BJ (cell line): ENCODE measurements around the gene DTX4. TPM values are rescaled to one million over a fixed set of nuclear protein-coding genes. Genes with fewer than 3 reads are reported as not detected.

ENCODE experiments used
- CTCF ChIA-PET: fragments of 350-600 bp; formaldehyde crosslinking; extraction: SDS; loops from one replicate; lab custom pipeline; 2021; ENCODE audit warnings: antibody characterized with exemption, inconsistent platforms; lab: Yijun Ruan, JAX
- POLR2A ChIA-PET: fragments of 300-600 bp; sonication (Branson Sonifier 250); formaldehyde crosslinking; extraction: SDS; loops from one replicate; lab custom pipeline; 2021; ENCODE audit warnings: antibody characterized with exemption; lab: Charles Lee
- DNase-seq: peaks from one replicate; pipeline ENCODE4 v3.0.0-alpha.2; 2011; ENCODE audit warnings: low read depth
- H3K27me3 ChIP-seq: 2 replicates; pipeline ENCODE4 v1.6.0; 2011; ENCODE audit warnings: low read length; ENCODE audit not compliant: control insufficient read depth, insufficient read depth
- H3K36me3 ChIP-seq: 2 replicates; pipeline ENCODE4 v1.5.1; 2011; ENCODE audit warnings: low read length; ENCODE audit not compliant: control insufficient read depth, insufficient read depth
- H3K4me3 ChIP-seq: 2 replicates; pipeline ENCODE4 v1.5.1; 2011; ENCODE audit warnings: low read depth, mild to moderate bottlenecking, control low read depth, low read length
- polyA plus RNA-seq: library from polyadenylated mRNA; depleted of rRNA; stranded (reverse); fragments of >200 nt; gene quantifications from 2 replicates; pipeline ENCODE4 v1.2.3, GENCODE V29; 2011
- TF ChIP-seq, protein P1 (sequence below): IDR thresholded peaks from 2 replicates; pipeline ENCODE4 v1.5.1; 2011; ENCODE audit warnings: low read depth, mild to moderate bottlenecking, control low read depth, inconsistent platforms, low read length, moderate library complexity; ENCODE audit not compliant: insufficient read depth

The DTX4 gene
- polyA plus RNA-seq, 1 experiment = 1.2 TPM

DNA sequence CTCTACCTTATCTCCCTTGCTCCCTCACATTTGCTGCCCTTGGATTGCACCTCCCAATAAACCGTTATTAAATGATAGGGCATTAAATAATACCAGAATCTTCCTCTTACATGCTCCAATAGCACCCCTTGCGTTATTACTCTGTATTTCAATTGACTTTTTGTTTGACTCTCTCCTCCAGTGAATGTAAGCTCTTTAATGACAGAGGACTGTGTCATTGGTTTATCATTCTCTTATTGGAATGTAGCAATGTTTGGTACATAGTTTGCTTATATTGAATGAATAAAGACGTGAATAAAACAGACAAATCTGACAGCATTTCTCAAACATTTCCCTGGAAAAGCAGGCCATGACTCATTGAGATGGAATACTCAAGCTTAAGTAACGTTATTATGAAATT lies 49.5 kb downstream of the DTX4 start:
- Histone ChIP-seq H3K36me3 (no peaks in the 10 kb centered on the region), H3K4me3 (no peak overlapping the region), H3K27me3 (no peaks in the 10 kb centered on the region)
- CTCF ChIA-PET = interaction anchor here (1.0 to 5.0 kb wide), 5 partner anchors 9 to 51 kb away, joined by 3 to 23 read pairs (median 3); partner anchors contain the start of genes DTX4 and MPEG1
- POLR2A ChIA-PET = no interaction called here
- TF ChIP-seq, protein P1, sequence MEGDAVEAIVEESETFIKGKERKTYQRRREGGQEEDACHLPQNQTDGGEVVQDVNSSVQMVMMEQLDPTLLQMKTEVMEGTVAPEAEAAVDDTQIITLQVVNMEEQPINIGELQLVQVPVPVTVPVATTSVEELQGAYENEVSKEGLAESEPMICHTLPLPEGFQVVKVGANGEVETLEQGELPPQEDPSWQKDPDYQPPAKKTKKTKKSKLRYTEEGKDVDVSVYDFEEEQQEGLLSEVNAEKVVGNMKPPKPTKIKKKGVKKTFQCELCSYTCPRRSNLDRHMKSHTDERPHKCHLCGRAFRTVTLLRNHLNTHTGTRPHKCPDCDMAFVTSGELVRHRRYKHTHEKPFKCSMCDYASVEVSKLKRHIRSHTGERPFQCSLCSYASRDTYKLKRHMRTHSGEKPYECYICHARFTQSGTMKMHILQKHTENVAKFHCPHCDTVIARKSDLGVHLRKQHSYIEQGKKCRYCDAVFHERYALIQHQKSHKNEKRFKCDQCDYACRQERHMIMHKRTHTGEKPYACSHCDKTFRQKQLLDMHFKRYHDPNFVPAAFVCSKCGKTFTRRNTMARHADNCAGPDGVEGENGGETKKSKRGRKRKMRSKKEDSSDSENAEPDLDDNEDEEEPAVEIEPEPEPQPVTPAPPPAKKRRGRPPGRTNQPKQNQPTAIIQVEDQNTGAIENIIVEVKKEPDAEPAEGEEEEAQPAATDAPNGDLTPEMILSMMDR = no peak
- no peak for DNase-seq

DNA sequence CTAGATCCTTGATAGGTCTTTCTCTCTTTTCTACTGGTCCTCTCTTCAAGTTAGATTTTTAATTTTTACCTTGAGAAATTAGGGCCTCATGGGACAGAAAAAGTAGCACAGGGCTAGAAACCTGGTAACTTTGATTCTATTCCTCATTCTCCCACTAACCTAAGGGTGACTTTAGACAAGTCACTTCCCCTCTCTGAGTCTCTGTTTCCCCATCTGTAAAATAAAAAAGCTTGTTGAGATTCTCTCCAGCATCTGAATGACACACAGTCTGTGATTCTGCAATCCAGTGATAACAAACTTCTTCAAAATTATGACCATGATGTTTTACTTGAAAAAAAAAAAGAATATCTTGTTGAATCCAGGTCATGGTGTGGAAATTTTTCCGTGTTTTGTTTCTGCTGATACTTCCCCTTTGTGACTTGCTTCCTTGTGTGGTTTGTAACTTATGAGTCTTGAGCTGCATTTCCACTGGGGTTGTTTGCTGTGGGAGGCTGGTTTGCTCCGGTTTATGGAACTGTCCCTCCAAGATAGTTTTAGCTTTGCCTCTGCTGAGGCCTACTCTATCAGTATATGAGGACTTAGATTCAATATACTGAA lies 50.6 kb downstream of the DTX4 start:
- TF ChIP-seq, protein P1 = no peak
- POLR2A ChIA-PET = no interaction called here
- no peak overlapping the region for H3K4me3 ChIP-seq
- CTCF ChIA-PET = interaction anchor here (0.5 to 5.0 kb wide), 2 partner anchors 20 to 50 kb away, joined by 3 to 23 read pairs; partner anchors contain the start of gene DTX4
- no peaks in the 10 kb centered on the region for H3K27me3 ChIP-seq
- DNase-seq = no peak
- no peaks in the 10 kb centered on the region for H3K36me3 ChIP-seq

GRCh38 chr11:59223177-59223576 lies 51.2 kb downstream of the DTX4 start:
- ChIA-PET POLR2A (no interaction called here), CTCF (interaction anchor here (0.5 to 5.0 kb wide), 2 partner anchors 20 to 51 kb away, joined by 3 to 23 read pairs; partner anchors contain the start of gene DTX4)
- no peak for DNase-seq
- Histone ChIP-seq H3K27me3 (no peaks in the 10 kb centered on the region), H3K4me3 (no peak overlapping the region), H3K36me3 (no peaks in the 10 kb centered on the region)
- TF ChIP-seq, protein P1 = no peak

DNA sequence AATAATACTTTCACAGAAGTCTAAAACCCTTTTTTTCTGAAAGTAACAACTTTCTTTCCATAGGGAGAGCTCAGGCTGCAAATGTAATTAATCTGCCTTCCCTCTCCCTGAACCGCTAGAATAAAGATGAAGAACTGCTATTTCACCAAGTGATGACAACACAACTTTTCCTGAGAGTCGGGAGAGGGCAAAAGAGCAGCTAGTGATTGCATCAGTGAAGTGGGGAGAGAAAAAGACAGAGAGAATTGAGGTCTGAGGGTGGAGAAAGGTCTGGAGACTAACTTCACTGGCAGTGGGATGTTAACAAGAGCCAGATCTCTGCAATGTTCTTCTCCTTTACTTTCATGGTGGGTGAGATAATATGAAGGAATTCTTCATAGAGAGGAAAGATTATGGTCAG lies 51.7 kb downstream of the DTX4 start:
- TF ChIP-seq, protein P1 = no peak
- CTCF ChIA-PET = interaction anchor here (5.0 kb wide), 1 partner anchor 51 kb away, joined by 23 read pairs; the partner anchor contains the start of gene DTX4
- no peak for DNase-seq

GRCh38 chr11:59224351-59224928 lies 52.5 kb downstream of the DTX4 start:
- H3K36me3 ChIP-seq = no peaks in the 10 kb centered on the region
- no peak overlapping the region for H3K4me3 ChIP-seq
- TF ChIP-seq, protein P1 = no peak
- no peaks in the 10 kb centered on the region for H3K27me3 ChIP-seq
- POLR2A ChIA-PET = no interaction called here
- no peak for DNase-seq
- CTCF ChIA-PET = interaction anchor here (5.0 kb wide), 1 partner anchor 52 kb away, joined by 23 read pairs; the partner anchor contains the start of gene DTX4

More for the DNA sequence above, 51.7 kb downstream of the DTX4 start:
- Histone ChIP-seq H3K4me3 (no peak overlapping the region), H3K36me3 (no peaks in the 10 kb centered on the region), H3K27me3 (no peaks in the 10 kb centered on the region)
- POLR2A ChIA-PET = no interaction called here
